HG03103 (cell line): Measurements from ENCODE around the gene DMAC1.

Experiments
- ATAC-seq: cut with Tn5 transposase; IDR thresholded peaks from one replicate; pipeline ENCODE4 v1.9.1; 2021; ENCODE audit warnings: low read depth; ENCODE audit not compliant: unreplicated experiment

DMAC1 gene

GRCh38 chr9:7799234-7799943 lies at the start of gene DMAC1:
Gene DMAC1 (minus strand): TSS chr9:7799778. CDS start chr9:7799734, 44 bp downstream.
- peak; percentile 91 for ATAC-seq

GRCh38 chr9:7849362-7849761 lies 49.8 kb upstream of the DMAC1 start:
- no peak for ATAC-seq

GRCh38 chr9:7848498-7848897 lies 48.9 kb upstream of the DMAC1 start:
- ATAC-seq, result no peak

- no peak for ATAC-seq
These were observed 44.7 kb upstream of the DMAC1 start for GRCh38 chr9:7844242-7844641.

- no peak for ATAC-seq
These were observed 42.3 kb upstream of the DMAC1 start for GRCh38 chr9:7841831-7842230.

- no peak for ATAC-seq
These were observed 35.0 kb upstream of the DMAC1 start for GRCh38 chr9:7834531-7834930.

GRCh38 chr9:7828334-7828733 lies 28.8 kb upstream of the DMAC1 start:
- no peak for ATAC-seq

GRCh38 chr9:7827792-7828191 lies 28.2 kb upstream of the DMAC1 start:
- ATAC-seq, result no peak

GRCh38 chr9:7827056-7827455 lies 27.5 kb upstream of the DMAC1 start:
- no peak for ATAC-seq

GRCh38 chr9:7823651-7824050 lies 24.1 kb upstream of the DMAC1 start:
- no peak for ATAC-seq

GRCh38 chr9:7819984-7820383 lies 20.4 kb upstream of the DMAC1 start:
- ATAC-seq, result no peak

- no peak for ATAC-seq
These were observed 16.4 kb upstream of the DMAC1 start for GRCh38 chr9:7816021-7816420.

GRCh38 chr9:7813030-7813429 lies 13.5 kb upstream of the DMAC1 start:
- ATAC-seq, result no peak

- no peak for ATAC-seq
These were observed 12.1 kb upstream of the DMAC1 start for GRCh38 chr9:7811677-7812076.

GRCh38 chr9:7802666-7803065 lies 3.1 kb upstream of the DMAC1 start:
- ATAC-seq, result no peak

GRCh38 chr9:7799944-7800285 lies 337 bp upstream of the DMAC1 start:
- peak; percentile 2 for ATAC-seq

GRCh38 chr9:7794196-7794595 lies 5.4 kb downstream of the DMAC1 start:
- ATAC-seq, result no peak

GRCh38 chr9:7791394-7791793 lies 8.2 kb downstream of the DMAC1 start:
- ATAC-seq, result no peak

GRCh38 chr9:7790819-7791182 lies 8.8 kb downstream of the DMAC1 start:
- ATAC-seq, result no peak

- ATAC-seq, result no peak
These were observed 9.4 kb downstream of the DMAC1 start for GRCh38 chr9:7790022-7790818.

GRCh38 chr9:7788772-7789171 lies 10.8 kb downstream of the DMAC1 start:
- no peak for ATAC-seq

- ATAC-seq, result no peak
These were observed 13.8 kb downstream of the DMAC1 start for GRCh38 chr9:7785813-7786212.
